BLaER1 (cell line): ENCODE data around the gene DOCK4.

ENCODE experiments used
- H3K27ac ChIP-seq: shearing (Covaris generic); formaldehyde crosslinking; 2 replicates; pipeline ENCODE4 v1.8.1; 2022
- H3K27me3 ChIP-seq: shearing (Covaris generic); formaldehyde crosslinking; 2 replicates; pipeline ENCODE4 v1.8.1; 2022
- H3K36me3 ChIP-seq: shearing (Covaris generic); formaldehyde crosslinking; 2 replicates; pipeline ENCODE4 v1.8.1; 2022
- H3K4me1 ChIP-seq: shearing (Covaris generic); formaldehyde crosslinking; 2 replicates; pipeline ENCODE4 v1.8.1; 2022
- H3K4me2 ChIP-seq: shearing (Covaris generic); formaldehyde crosslinking; 2 replicates; pipeline ENCODE4 v1.8.1; 2022
- H3K4me3 ChIP-seq: shearing (Covaris generic); formaldehyde crosslinking; 2 replicates; pipeline ENCODE4 v1.8.1; 2022
- H3K9ac ChIP-seq: shearing (Covaris generic); formaldehyde crosslinking; 2 replicates; pipeline ENCODE4 v1.8.1; 2022
- H3K9me3 ChIP-seq: shearing (Covaris generic); formaldehyde crosslinking; 2 replicates; pipeline ENCODE4 v1.8.1; 2022
- H4K20me1 ChIP-seq: shearing (Covaris generic); formaldehyde crosslinking; 2 replicates; pipeline ENCODE4 v1.8.1; 2022
- Cebpa-rat ChIP-seq: shearing (Covaris generic); IDR thresholded peaks from 2 replicates; pipeline ENCODE4 v1.8.1; 2022

DOCK4 gene

GRCh38 chr7:112162784-112163506 lies 43.3 kb downstream of the DOCK4 start:
- Histone ChIP-seq H3K27me3 (no peaks in the 10 kb centered on the region), H3K9me3 (no peaks in the 10 kb centered on the region), H3K4me1 (no peaks in the 10 kb centered on the region), H3K36me3 (no peaks in the 10 kb centered on the region), H3K4me2 (no peak overlapping the region), H3K9ac (no peak overlapping the region), H4K20me1 (no peaks in the 10 kb centered on the region), H3K27ac (no peak overlapping the region), H3K4me3 (no peak overlapping the region)
- no peak for TF ChIP-seq Cebpa-rat

DNA sequence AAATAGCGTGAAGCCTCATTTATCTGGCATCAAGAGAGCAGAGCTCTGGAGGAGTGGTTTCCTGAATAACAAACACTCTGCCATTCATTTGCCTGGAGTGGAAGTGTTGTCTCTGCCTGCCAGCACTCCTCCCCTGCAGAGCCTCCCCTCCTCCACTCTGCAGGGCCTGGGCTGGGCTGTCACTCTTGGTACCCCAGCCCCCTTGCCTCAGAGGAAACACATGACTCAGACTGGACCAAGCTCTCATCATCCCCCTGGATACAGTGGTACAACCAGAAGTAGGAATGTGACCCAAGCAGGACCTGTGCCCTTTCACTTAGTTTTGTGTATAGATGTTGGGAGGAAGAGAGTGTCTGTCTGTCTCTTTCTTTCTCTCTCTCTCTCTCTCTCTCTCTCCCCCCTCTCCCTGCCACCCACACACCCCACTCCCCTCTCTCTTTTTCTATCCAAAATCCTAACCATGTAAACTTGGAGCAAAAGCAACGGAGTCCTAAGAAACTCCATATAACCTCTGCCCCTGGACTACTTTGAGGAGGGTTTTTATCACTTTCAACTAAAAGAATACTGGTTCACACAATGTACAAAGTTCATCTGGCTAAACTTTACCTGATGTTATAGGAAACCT lies 43.9 kb downstream of the DOCK4 start:
- Histone ChIP-seq H3K36me3 (no peaks in the 10 kb centered on the region), H3K9ac (no peak overlapping the region), H4K20me1 (no peaks in the 10 kb centered on the region), H3K27ac (no peak overlapping the region), H3K4me2 (no peak overlapping the region), H3K4me3 (no peak overlapping the region), H3K9me3 (no peaks in the 10 kb centered on the region), H3K27me3 (no peaks in the 10 kb centered on the region), H3K4me1 (no peaks in the 10 kb centered on the region)
- no peak for TF ChIP-seq Cebpa-rat

DNA sequence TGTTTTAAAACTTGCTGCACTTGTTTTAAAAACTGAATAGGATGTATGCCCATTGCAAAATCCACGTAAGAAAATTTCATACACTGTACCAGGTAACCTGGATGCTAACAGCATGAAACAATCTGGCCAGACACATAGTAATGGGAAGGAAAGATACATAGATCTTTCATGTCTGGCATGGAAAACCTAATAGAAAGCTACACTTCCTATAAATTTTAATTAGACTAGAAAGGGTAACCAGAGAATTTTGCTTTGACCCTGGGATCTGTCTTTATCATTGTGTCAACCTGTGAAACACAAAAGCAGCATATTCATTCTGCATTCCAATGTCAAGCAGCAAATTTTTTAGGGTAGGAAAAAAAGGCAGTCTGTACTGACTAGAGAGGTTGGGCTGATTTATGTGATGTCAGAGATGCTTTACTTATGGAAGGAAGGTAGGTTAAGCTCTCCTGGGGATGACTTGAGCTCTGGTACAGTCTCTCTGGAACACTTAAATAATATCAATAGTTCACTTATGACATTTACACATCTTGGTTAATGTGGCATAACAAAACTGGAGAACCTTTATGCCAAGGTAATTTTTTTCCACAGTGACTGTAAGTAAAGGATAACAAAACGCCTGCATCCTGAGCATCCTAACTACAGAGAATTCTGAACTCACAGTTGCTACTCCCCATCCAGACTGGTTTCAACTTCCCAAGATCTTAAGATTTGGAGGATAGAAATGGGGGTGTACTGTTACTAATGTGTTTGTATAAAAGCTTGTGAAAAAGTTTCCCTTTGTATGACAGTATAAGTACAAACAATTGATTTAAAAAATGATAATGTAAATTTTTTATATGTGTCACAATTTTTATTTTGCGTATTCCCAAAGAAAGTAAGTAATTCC lies 44.7 kb downstream of the DOCK4 start:
- Histone ChIP-seq H3K27me3 (no peaks in the 10 kb centered on the region), H3K36me3 (no peaks in the 10 kb centered on the region), H3K27ac (no peak overlapping the region), H3K4me2 (no peak overlapping the region), H3K4me3 (no peak overlapping the region), H3K4me1 (no peaks in the 10 kb centered on the region), H4K20me1 (no peaks in the 10 kb centered on the region), H3K9me3 (no peaks in the 10 kb centered on the region), H3K9ac (no peak overlapping the region)
- TF ChIP-seq Cebpa-rat = no peak

DNA sequence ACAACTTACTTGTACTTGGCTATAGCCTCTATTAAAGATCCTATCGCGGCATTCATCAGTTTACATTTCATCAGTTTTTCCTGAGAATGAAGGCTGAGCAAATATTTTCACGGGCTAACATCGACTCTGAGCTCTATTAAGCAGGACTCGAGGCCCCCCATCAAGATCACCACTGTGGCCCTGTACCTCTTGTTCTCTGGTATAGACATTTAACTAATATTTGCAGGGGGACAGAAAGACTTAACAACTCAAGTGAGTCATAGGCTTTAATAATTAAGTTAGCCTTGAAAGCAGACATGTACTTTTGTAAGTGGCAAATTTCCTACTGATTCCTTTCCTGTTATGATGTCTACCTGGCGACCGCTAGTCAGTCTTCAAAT lies 45.4 kb downstream of the DOCK4 start:
- Histone ChIP-seq H3K27me3 (no peaks in the 10 kb centered on the region), H4K20me1 (no peaks in the 10 kb centered on the region), H3K4me3 (no peak overlapping the region), H3K4me1 (no peaks in the 10 kb centered on the region), H3K9me3 (no peaks in the 10 kb centered on the region), H3K9ac (no peak overlapping the region), H3K4me2 (no peak overlapping the region), H3K36me3 (no peaks in the 10 kb centered on the region), H3K27ac (no peak overlapping the region)
- TF ChIP-seq Cebpa-rat = no peak

- Histone ChIP-seq H4K20me1 (no peaks in the 10 kb centered on the region), H3K9ac (no peak overlapping the region), H3K4me3 (no peak overlapping the region), H3K27ac (no peak overlapping the region), H3K4me2 (no peak overlapping the region), H3K4me1 (no peaks in the 10 kb centered on the region), H3K36me3 (no peaks in the 10 kb centered on the region), H3K27me3 (no peaks in the 10 kb centered on the region), H3K9me3 (no peaks in the 10 kb centered on the region)
- no peak for TF ChIP-seq Cebpa-rat
Measured at GRCh38 chr7:112160130-112160770, 45.9 kb downstream of the DOCK4 start.

GRCh38 chr7:112159351-112159750 lies 46.8 kb downstream of the DOCK4 start:
- no peaks in the 10 kb centered on the region for H3K4me1 ChIP-seq
- H3K27ac ChIP-seq = no peak overlapping the region
- no peaks in the 10 kb centered on the region for H3K27me3 ChIP-seq
- H3K9me3 ChIP-seq = no peaks in the 10 kb centered on the region
- TF ChIP-seq Cebpa-rat = no peak
- H3K9ac ChIP-seq = no peak overlapping the region
- no peaks in the 10 kb centered on the region for H4K20me1 ChIP-seq
- H3K4me2 ChIP-seq = no peak overlapping the region
- H3K36me3 ChIP-seq = no peaks in the 10 kb centered on the region
- H3K4me3 ChIP-seq = no peak overlapping the region

GRCh38 chr7:112157072-112157471 lies 49.1 kb downstream of the DOCK4 start:
- Histone ChIP-seq H3K9ac (no peak overlapping the region), H3K36me3 (no peaks in the 10 kb centered on the region), H3K27ac (no peak overlapping the region), H3K9me3 (no peaks in the 10 kb centered on the region), H3K4me3 (no peak overlapping the region), H4K20me1 (no peaks in the 10 kb centered on the region), H3K4me1 (no peaks in the 10 kb centered on the region), H3K4me2 (no peak overlapping the region), H3K27me3 (no peaks in the 10 kb centered on the region)
- TF ChIP-seq Cebpa-rat = no peak

GRCh38 chr7:112156412-112156811 lies 49.8 kb downstream of the DOCK4 start:
- H4K20me1 ChIP-seq = no peaks in the 10 kb centered on the region
- no peak overlapping the region for H3K9ac ChIP-seq
- no peak overlapping the region for H3K4me3 ChIP-seq
- H3K9me3 ChIP-seq = no peaks in the 10 kb centered on the region
- H3K27ac ChIP-seq = no peak overlapping the region
- H3K27me3 ChIP-seq = no peaks in the 10 kb centered on the region
- no peaks in the 10 kb centered on the region for H3K4me1 ChIP-seq
- H3K4me2 ChIP-seq = no peak overlapping the region
- no peaks in the 10 kb centered on the region for H3K36me3 ChIP-seq
- no peak for TF ChIP-seq Cebpa-rat

- no peak for TF ChIP-seq Cebpa-rat
- H3K36me3 ChIP-seq = no peaks in the 10 kb centered on the region
Measured at GRCh38 chr7:112154690-112155089, 51.5 kb downstream of the DOCK4 start.

More at GRCh38 chr7:112154690-112155089, 51.5 kb downstream of the DOCK4 start:
- Histone ChIP-seq H4K20me1 (no peaks in the 10 kb centered on the region), H3K27me3 (no peaks in the 10 kb centered on the region), H3K4me2 (no peak overlapping the region), H3K9ac (no peak overlapping the region), H3K27ac (no peak overlapping the region), H3K9me3 (no peaks in the 10 kb centered on the region), H3K4me3 (no peak overlapping the region), H3K4me1 (no peaks in the 10 kb centered on the region)
